Measurements from ENCODE around the gene RNF112. TPM values are rescaled to one million over a fixed set of nuclear protein-coding genes. Genes with fewer than 3 reads are reported as not detected.

The RNF112 gene
- total and polyA plus RNA-seq, 2 donors = 3.1 to 17.4 TPM

GRCh38 chr17:19380481-19381301 is 30.3 kb upstream of the RNF112 start:
- H3K4me1 ChIP-seq (ENCODE audit: insufficient read depth) = no peaks in the 10 kb centered on the region
- no peak overlapping the region for H3K27ac ChIP-seq (ENCODE audit: low read depth)
- no peak for DNase-seq (ENCODE audit: extremely low spot score)
- H3K4me3 ChIP-seq (ENCODE audit: low read depth, low read length) = no peak overlapping the region
- 88% methylated on average over 29 of the region's 29 CpGs for WGBS
- H3K36me3 ChIP-seq (ENCODE audit: insufficient read depth) = peaks cover 5% of the 10 kb centered on the region

GRCh38 chr17:19381361-19381740 is 29.7 kb upstream of the RNF112 start:
- H3K36me3 ChIP-seq (ENCODE audit: insufficient read depth) = peaks cover 5% of the 10 kb centered on the region
- H3K4me3 ChIP-seq (ENCODE audit: low read depth, low read length) = no peak overlapping the region
- H3K27ac ChIP-seq (ENCODE audit: low read depth) = no peak overlapping the region
- no peaks in the 10 kb centered on the region for H3K4me1 ChIP-seq (ENCODE audit: insufficient read depth)
- no peak for DNase-seq (ENCODE audit: extremely low spot score)
- WGBS = 92% methylated on average over 7 of the region's 7 CpGs

GRCh38 chr17:19381741-19382444 is 29.1 kb upstream of the RNF112 start:
- Histone ChIP-seq H3K4me1 (ENCODE audit: insufficient read depth) (no peaks in the 10 kb centered on the region), H3K27ac (ENCODE audit: low read depth) (no peak overlapping the region), H3K4me3 (ENCODE audit: low read depth, low read length) (no peak overlapping the region), H3K36me3 (ENCODE audit: insufficient read depth) (peaks cover 5% of the 10 kb centered on the region)
- 84% methylated on average over 31 of the region's 31 CpGs for WGBS
- DNase-seq (ENCODE audit: extremely low spot score) = no peak

GRCh38 chr17:19382531-19383444 is 28.2 kb upstream of the RNF112 start:
- Histone ChIP-seq H3K4me3 (ENCODE audit: low read depth, low read length) (no peak overlapping the region), H3K4me1 (ENCODE audit: insufficient read depth) (no peaks in the 10 kb centered on the region), H3K36me3 (ENCODE audit: insufficient read depth) (peaks cover 5% of the 10 kb centered on the region), H3K27ac (ENCODE audit: low read depth) (no peak overlapping the region)
- no peak for DNase-seq (ENCODE audit: extremely low spot score)
- 68% methylated on average over 13 of the region's 13 CpGs for WGBS

- peaks cover 5% of the 10 kb centered on the region for H3K36me3 ChIP-seq (ENCODE audit: insufficient read depth)
- H3K4me3 ChIP-seq (ENCODE audit: low read depth, low read length) = no peak overlapping the region
- no peaks in the 10 kb centered on the region for H3K4me1 ChIP-seq (ENCODE audit: insufficient read depth)
- peak overlapping the region; percentile 76 for H3K27ac ChIP-seq (ENCODE audit: low read depth)
- 56% methylated on average over 6 of the region's 6 CpGs for WGBS
- no peak for DNase-seq (ENCODE audit: extremely low spot score)
These were observed 27.2 kb upstream of the RNF112 start for GRCh38 chr17:19383681-19384470.

GRCh38 chr17:19384723-19385391 is 26.2 kb upstream of the RNF112 start:
- Histone ChIP-seq H3K27ac (ENCODE audit: low read depth) (peak overlapping the region; percentile 86), H3K4me1 (ENCODE audit: insufficient read depth) (no peaks in the 10 kb centered on the region), H3K4me3 (ENCODE audit: low read depth, low read length) (no peak overlapping the region), H3K36me3 (ENCODE audit: insufficient read depth) (peaks cover 5% of the 10 kb centered on the region)
- 19% methylated on average over 16 of the region's 16 CpGs for WGBS
- peak; percentile 84 for DNase-seq (ENCODE audit: extremely low spot score)

GRCh38 chr17:19385521-19385983 is 25.5 kb upstream of the RNF112 start:
- H3K36me3 ChIP-seq (ENCODE audit: insufficient read depth) = peaks cover 5% of the 10 kb centered on the region
- H3K27ac ChIP-seq (ENCODE audit: low read depth) = peak overlapping the region; percentile 86
- H3K4me3 ChIP-seq (ENCODE audit: low read depth, low read length) = no peak overlapping the region
- DNase-seq (ENCODE audit: extremely low spot score) = no peak
- no peaks in the 10 kb centered on the region for H3K4me1 ChIP-seq (ENCODE audit: insufficient read depth)
- WGBS = 43% methylated on average over 9 of the region's 9 CpGs

GRCh38 chr17:19386051-19386929 is 24.7 kb upstream of the RNF112 start:
- whole genome bisulfite sequencing = 23% methylated on average over 20 of the region's 20 CpGs
- peak overlapping the region; percentile 91 for H3K27ac ChIP-seq (ENCODE audit: low read depth)
- no peaks in the 10 kb centered on the region for H3K36me3 ChIP-seq (ENCODE audit: insufficient read depth)
- no peaks in the 10 kb centered on the region for H3K4me1 ChIP-seq (ENCODE audit: insufficient read depth)
- H3K4me3 ChIP-seq (ENCODE audit: low read depth, low read length) = peak overlapping the region; percentile 29
- DNase-seq (ENCODE audit: extremely low spot score) = no peak

GRCh38 chr17:19386974-19387920 is 23.8 kb upstream of the RNF112 start, which contains the start of gene MFAP4:
Gene MFAP4 (minus strand): TSS chr17:19387190. CDS start chr17:19387155, 35 bp downstream.
- H3K4me1 ChIP-seq (ENCODE audit: insufficient read depth) = no peaks in the 10 kb centered on the region
- WGBS = 8% methylated on average over 22 of the region's 22 CpGs

GRCh38 chr17:19387921-19388521 is 23.0 kb upstream of the RNF112 start:
- 80% methylated on average over 2 of the region's 2 CpGs for WGBS
- Histone ChIP-seq H3K4me1 (ENCODE audit: insufficient read depth) (no peaks in the 10 kb centered on the region), H3K4me3 (ENCODE audit: low read depth, low read length) (no peak overlapping the region)

More at GRCh38 chr17:19386974-19387920, 23.8 kb upstream of the RNF112 start, which contains the start of gene MFAP4:
- peak within 1 kb of the TSS; percentile 91 for H3K27ac ChIP-seq (ENCODE audit: low read depth)
- H3K36me3 ChIP-seq (ENCODE audit: insufficient read depth) = no peaks in the 10 kb centered on the region
- DNase-seq (ENCODE audit: extremely low spot score) = peak; percentile 84
- peak within 1 kb of the TSS; percentile 29 for H3K4me3 ChIP-seq (ENCODE audit: low read depth, low read length)

More at GRCh38 chr17:19387921-19388521, 23.0 kb upstream of the RNF112 start:
- Histone ChIP-seq H3K27ac (ENCODE audit: low read depth) (peak overlapping the region; percentile 73), H3K36me3 (ENCODE audit: insufficient read depth) (no peaks in the 10 kb centered on the region)
- DNase-seq (ENCODE audit: extremely low spot score) = no peak

Measured in urinary bladder (tissue), 4 donors.